ENCODE results near the gene EIF3M.

EIF3M gene

GRCh38 chr11:32583459-32584271 lies at the start of gene EIF3M:
EIF3M (plus strand) TSS chr11:32583831; CDS start chr11:32583888, 57 bp downstream.
- Mint-ChIP-seq H3K4me1 (peaks cover 25% of the 10 kb centered on the region), H3K4me3 (peak within 1 kb of the TSS; percentile 97), H3K36me3 (no peaks in the 10 kb centered on the region), H3K27ac (peak within 1 kb of the TSS; percentile 97), H3K27me3 (no peaks in the 10 kb centered on the region), H3K9me3 (no peaks in the 10 kb centered on the region)
- ATAC-seq (ENCODE audit: low read depth) (peak; percentile 97), DNase-seq (ENCODE audit: low spot score in 2 of 2) (peak; percentile 90 to 93)

GRCh38 chr11:32538804-32539203 lies 44.8 kb upstream of the EIF3M start:
- Mint-ChIP-seq H3K4me3 (no peak overlapping the region), H3K36me3 (no peaks in the 10 kb centered on the region)

GRCh38 chr11:32549611-32550187 lies 33.9 kb upstream of the EIF3M start:
- Mint-ChIP-seq H3K4me3 (no peak overlapping the region), H3K9me3 (peaks cover 2% of the 10 kb centered on the region), H3K27ac (no peak overlapping the region), H3K36me3 (no peaks in the 10 kb centered on the region), H3K4me1 (peaks cover 2% of the 10 kb centered on the region), H3K27me3 (no peaks in the 10 kb centered on the region)
- no peak for ATAC-seq (ENCODE audit: low read depth)
- DNase-seq (ENCODE audit: low spot score in 2 of 2) = no peak

More at GRCh38 chr11:32538804-32539203, 44.8 kb upstream of the EIF3M start:
- H3K9me3 Mint-ChIP-seq = peaks cover 2% of the 10 kb centered on the region
- H3K4me1 Mint-ChIP-seq = no peaks in the 10 kb centered on the region
- peaks cover 3% of the 10 kb centered on the region for H3K27me3 Mint-ChIP-seq
- no peak for DNase-seq (ENCODE audit: low spot score in 2 of 2)
- no peak overlapping the region for H3K27ac Mint-ChIP-seq
- ATAC-seq (ENCODE audit: low read depth) = no peak

- ATAC-seq (ENCODE audit: low read depth) = no peak
- Mint-ChIP-seq H3K27ac (no peak overlapping the region), H3K4me3 (no peak overlapping the region), H3K9me3 (peaks cover 2% of the 10 kb centered on the region), H3K4me1 (peaks cover 2% of the 10 kb centered on the region), H3K27me3 (no peaks in the 10 kb centered on the region), H3K36me3 (no peaks in the 10 kb centered on the region)
- no peak for DNase-seq (ENCODE audit: low spot score in 2 of 2)
These were observed 33.4 kb upstream of the EIF3M start for GRCh38 chr11:32550207-32550606.

GRCh38 chr11:32555091-32555490 lies 28.5 kb upstream of the EIF3M start:
- H3K27me3 Mint-ChIP-seq = no peaks in the 10 kb centered on the region
- peaks cover 2% of the 10 kb centered on the region for H3K9me3 Mint-ChIP-seq
- peaks cover 2% of the 10 kb centered on the region for H3K4me1 Mint-ChIP-seq
- ATAC-seq (ENCODE audit: low read depth) (no peak), DNase-seq (ENCODE audit: low spot score in 2 of 2) (no peak)
- H3K4me3 Mint-ChIP-seq = no peak overlapping the region
- no peaks in the 10 kb centered on the region for H3K36me3 Mint-ChIP-seq
- no peak overlapping the region for H3K27ac Mint-ChIP-seq

GRCh38 chr11:32555895-32556294 lies 27.7 kb upstream of the EIF3M start:
- no peak for DNase-seq (ENCODE audit: low spot score in 2 of 2)
- Mint-ChIP-seq H3K9me3 (peaks cover 2% of the 10 kb centered on the region), H3K4me1 (peaks cover 2% of the 10 kb centered on the region), H3K27me3 (no peaks in the 10 kb centered on the region), H3K4me3 (no peak overlapping the region), H3K27ac (no peak overlapping the region), H3K36me3 (no peaks in the 10 kb centered on the region)
- ATAC-seq (ENCODE audit: low read depth) = no peak

GRCh38 chr11:32561835-32562234 lies 21.8 kb upstream of the EIF3M start:
- ATAC-seq (ENCODE audit: low read depth) (no peak), DNase-seq (ENCODE audit: low spot score in 2 of 2) (no peak)
- Mint-ChIP-seq H3K27ac (no peak overlapping the region), H3K9me3 (no peaks in the 10 kb centered on the region), H3K4me1 (no peaks in the 10 kb centered on the region), H3K27me3 (no peaks in the 10 kb centered on the region), H3K36me3 (no peaks in the 10 kb centered on the region), H3K4me3 (no peak overlapping the region)

GRCh38 chr11:32562839-32563599 lies 20.6 kb upstream of the EIF3M start:
- H3K4me3 Mint-ChIP-seq = no peak overlapping the region
- no peaks in the 10 kb centered on the region for H3K27me3 Mint-ChIP-seq
- H3K9me3 Mint-ChIP-seq = no peaks in the 10 kb centered on the region
- no peaks in the 10 kb centered on the region for H3K4me1 Mint-ChIP-seq
- ATAC-seq (ENCODE audit: low read depth) (no peak), DNase-seq (ENCODE audit: low spot score in 2 of 2) (no peak)
- no peaks in the 10 kb centered on the region for H3K36me3 Mint-ChIP-seq
- no peak overlapping the region for H3K27ac Mint-ChIP-seq

- ATAC-seq (ENCODE audit: low read depth) (no peak), DNase-seq (ENCODE audit: low spot score in 2 of 2) (no peak)
- Mint-ChIP-seq H3K4me1 (no peaks in the 10 kb centered on the region), H3K4me3 (no peak overlapping the region), H3K9me3 (no peaks in the 10 kb centered on the region), H3K36me3 (no peaks in the 10 kb centered on the region), H3K27ac (no peak overlapping the region), H3K27me3 (peaks cover 2% of the 10 kb centered on the region)
These were observed 20.1 kb upstream of the EIF3M start for GRCh38 chr11:32563600-32563959.

- H3K36me3 Mint-ChIP-seq = no peaks in the 10 kb centered on the region
- no peaks in the 10 kb centered on the region for H3K9me3 Mint-ChIP-seq
- DNase-seq (ENCODE audit: low spot score in 2 of 2) (no peak), ATAC-seq (ENCODE audit: low read depth) (no peak)
- peaks cover 12% of the 10 kb centered on the region for H3K27me3 Mint-ChIP-seq
- H3K4me3 Mint-ChIP-seq = no peak overlapping the region
- H3K4me1 Mint-ChIP-seq = no peaks in the 10 kb centered on the region
- no peak overlapping the region for H3K27ac Mint-ChIP-seq
These were observed 17.1 kb upstream of the EIF3M start for GRCh38 chr11:32566517-32566916.

- Mint-ChIP-seq H3K27ac (no peak overlapping the region), H3K27me3 (peaks cover 14% of the 10 kb centered on the region), H3K9me3 (no peaks in the 10 kb centered on the region), H3K36me3 (no peaks in the 10 kb centered on the region), H3K4me3 (no peak overlapping the region), H3K4me1 (no peaks in the 10 kb centered on the region)
- ATAC-seq (ENCODE audit: low read depth) (no peak), DNase-seq (ENCODE audit: low spot score in 2 of 2) (no peak)
These were observed 16.5 kb upstream of the EIF3M start for GRCh38 chr11:32567154-32567553.

GRCh38 chr11:32569313-32569881 lies 14.2 kb upstream of the EIF3M start:
- Mint-ChIP-seq H3K9me3 (no peaks in the 10 kb centered on the region), H3K27me3 (peaks cover 17% of the 10 kb centered on the region), H3K4me1 (no peaks in the 10 kb centered on the region), H3K27ac (no peak overlapping the region), H3K4me3 (no peak overlapping the region), H3K36me3 (no peaks in the 10 kb centered on the region)
- no peak for DNase-seq (ENCODE audit: low spot score in 2 of 2)
- ATAC-seq (ENCODE audit: low read depth) = no peak

GRCh38 chr11:32571039-32571438 lies 12.6 kb upstream of the EIF3M start:
- no peak overlapping the region for H3K27ac Mint-ChIP-seq
- DNase-seq (ENCODE audit: low spot score in 2 of 2) (no peak), ATAC-seq (ENCODE audit: low read depth) (no peak)
- H3K4me1 Mint-ChIP-seq = no peaks in the 10 kb centered on the region
- H3K4me3 Mint-ChIP-seq = no peak overlapping the region
- no peaks in the 10 kb centered on the region for H3K9me3 Mint-ChIP-seq
- H3K36me3 Mint-ChIP-seq = no peaks in the 10 kb centered on the region
- H3K27me3 Mint-ChIP-seq = peaks cover 19% of the 10 kb centered on the region

GRCh38 chr11:32573228-32573627 lies 10.4 kb upstream of the EIF3M start:
- no peaks in the 10 kb centered on the region for H3K9me3 Mint-ChIP-seq
- H3K4me1 Mint-ChIP-seq = no peaks in the 10 kb centered on the region
- DNase-seq (ENCODE audit: low spot score in 2 of 2) (no peak), ATAC-seq (ENCODE audit: low read depth) (no peak)
- no peaks in the 10 kb centered on the region for H3K36me3 Mint-ChIP-seq
- no peak overlapping the region for H3K27ac Mint-ChIP-seq
- H3K27me3 Mint-ChIP-seq = peaks cover 17% of the 10 kb centered on the region
- no peak overlapping the region for H3K4me3 Mint-ChIP-seq
